Astrocyte (in vitro differentiated cells and primary cell): Measurements from ENCODE around the gene EN1.

Experiments
- EZH2 ChIP-seq: IDR thresholded peaks from 2 replicates; pipeline ENCODE4 v1.6.1; 2012; ENCODE audit warnings: mild to moderate bottlenecking, low read length, inconsistent platforms; ENCODE audit not compliant: insufficient read depth
- TF ChIP-seq, protein P1 (sequence below): IDR thresholded peaks from 2 replicates; pipeline ENCODE4 v1.5.1; 2011; ENCODE audit warnings: low read depth, mild to moderate bottlenecking, inconsistent platforms, low read length, moderate library complexity; ENCODE audit not compliant: insufficient read depth

GRCh38 chr2:118854507-118855345 is 7.3 kb upstream of the EN1 start:
- TF ChIP-seq, protein P1, sequence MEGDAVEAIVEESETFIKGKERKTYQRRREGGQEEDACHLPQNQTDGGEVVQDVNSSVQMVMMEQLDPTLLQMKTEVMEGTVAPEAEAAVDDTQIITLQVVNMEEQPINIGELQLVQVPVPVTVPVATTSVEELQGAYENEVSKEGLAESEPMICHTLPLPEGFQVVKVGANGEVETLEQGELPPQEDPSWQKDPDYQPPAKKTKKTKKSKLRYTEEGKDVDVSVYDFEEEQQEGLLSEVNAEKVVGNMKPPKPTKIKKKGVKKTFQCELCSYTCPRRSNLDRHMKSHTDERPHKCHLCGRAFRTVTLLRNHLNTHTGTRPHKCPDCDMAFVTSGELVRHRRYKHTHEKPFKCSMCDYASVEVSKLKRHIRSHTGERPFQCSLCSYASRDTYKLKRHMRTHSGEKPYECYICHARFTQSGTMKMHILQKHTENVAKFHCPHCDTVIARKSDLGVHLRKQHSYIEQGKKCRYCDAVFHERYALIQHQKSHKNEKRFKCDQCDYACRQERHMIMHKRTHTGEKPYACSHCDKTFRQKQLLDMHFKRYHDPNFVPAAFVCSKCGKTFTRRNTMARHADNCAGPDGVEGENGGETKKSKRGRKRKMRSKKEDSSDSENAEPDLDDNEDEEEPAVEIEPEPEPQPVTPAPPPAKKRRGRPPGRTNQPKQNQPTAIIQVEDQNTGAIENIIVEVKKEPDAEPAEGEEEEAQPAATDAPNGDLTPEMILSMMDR, result no peak
- TF ChIP-seq EZH2, result no peak
